Spleen (tissue), 11 donors: ENCODE data around the gene GRAMD2B. TPM values are rescaled to one million over a fixed set of nuclear protein-coding genes. Genes with fewer than 3 reads are reported as not detected.

ENCODE experiments used
- DNase-seq: peaks from one replicate; pipeline ENCODE4 v3.0.0-alpha.2; 2020
- H3K27ac ChIP-seq, 8 donors: fragments of 200-600 bp; sonication (generic) in 7 of 8; 1 replicate in 4 of 8; 2 replicates in 4 of 8; pipeline versions ENCODE4 v1.5.0 to v1.8.0; 2016 to 2021; ENCODE audit warnings: inconsistent platforms in 4 of 8, mild to moderate bottlenecking in 4 of 8, moderate library complexity in 1 of 8
- H3K27me3 ChIP-seq, 7 donors: fragments of 200-600 bp; sonication (generic) in 6 of 7; replicated peaks in 1 of 7; 1 replicate in 4 of 7; 2 replicates in 3 of 7; pipeline versions ENCODE4 v1.5.0 to v1.8.0; 2016 to 2021; ENCODE audit warnings: inconsistent platforms in 3 of 7, mild to moderate bottlenecking in 1 of 7
- H3K36me3 ChIP-seq, 6 donors: fragments of 200-600 bp; sonication (generic) in 5 of 6; 1 replicate in 4 of 6; 2 replicates in 2 of 6; pipeline versions ENCODE4 v1.5.0 to v1.8.0; 2016 to 2021; ENCODE audit warnings: inconsistent platforms in 2 of 6
- H3K4me1 ChIP-seq, 6 donors: fragments of 200-600 bp; sonication (generic) in 5 of 6; 1 replicate in 3 of 6; 2 replicates in 3 of 6; pipeline versions ENCODE4 v1.5.0 to v1.8.0; 2016 to 2021; ENCODE audit warnings: inconsistent platforms in 3 of 6
- H3K4me3 ChIP-seq, 8 donors: fragments of 200-600 bp; sonication (generic) in 7 of 8; 1 replicate in 4 of 8; 2 replicates in 4 of 8; pipeline versions ENCODE4 v1.5.0 to v1.8.0; 2016 to 2021; ENCODE audit warnings: inconsistent platforms in 4 of 8, mild to moderate bottlenecking in 4 of 8, moderate library complexity in 2 of 8
- H3K9me3 ChIP-seq, 8 donors: fragments of 200-600 bp; sonication (generic) in 7 of 8; 1 replicate in 4 of 8; 2 replicates in 4 of 8; pipeline versions ENCODE4 v1.5.0 to v1.8.0; 2016 to 2021; ENCODE audit warnings: inconsistent platforms in 4 of 8
- POLR2A ChIP-seq, 3 donors: fragments of 450-650 bp; IDR thresholded peaks; one replicate each; pipeline ENCODE4 v1.5.1; 2017; ENCODE audit warnings: antibody characterized with exemption in 3 of 3, mild to moderate bottlenecking in 1 of 3
- POLR2AphosphoS5 ChIP-seq, 3 donors: sonication (generic); formaldehyde crosslinking; IDR thresholded peaks; one replicate each; pipeline ENCODE4 v1.5.1; 2017; ENCODE audit warnings: antibody characterized with exemption in 3 of 3
- WGBS, 5 donors: extraction: QIAGEN DNeasy Blood & Tissue Kit in 3 of 5; methylation state at CpG; one replicate each; pipeline versions ENCODE4 v1.1.5 to v1.1.7; 2013 to 2018; 5-methylcytosine and 5-hydroxymethylcytosine counted together
- intact Hi-C: fragments of 100-400 bp; cut with DNase I; formaldehyde crosslinking; loops from one replicate; pipeline ENCODE4 v1.15.0; 2023; ENCODE audit warnings: low total_unique reads
- polyA plus RNA-seq, 3 donors: library from polyadenylated mRNA; stranded (reverse); fragments of 200-250 nt; gene quantifications; one replicate each; pipeline ENCODE4 v1.2.1, GENCODE V29; 2013
- total RNA-seq, 7 donors: library from RNA; depleted of rRNA in 3 of 7; stranded (reverse); fragments of >200 nt in 3 of 7; fragmentation: NEBNext Ultra II Directional in 4 of 7; extraction: Animal tissue kit (Norgen Biotek cat#: 25700) in 4 of 7; gene quantifications; one replicate each; pipeline versions ENCODE4 v1.1.0 to v1.2.1, GENCODE V29; 2016 to 2021
- TF ChIP-seq, protein P1 (sequence below), 11 experiments: fragments of 200-600 bp in 7 of 11; fragments of 450-650 bp in 4 of 11; sonication (generic) in 4 of 11; IDR thresholded peaks in 8 of 11; conservative IDR thresholded peaks in 3 of 11; 1 replicate in 7 of 11; 2 replicates in 4 of 11; pipeline versions ENCODE4 v1.4.0 to v1.8.0; 2016 to 2021; ENCODE audit warnings: antibody characterized with exemption in 11 of 11, inconsistent platforms in 4 of 11, mild to moderate bottlenecking in 1 of 11
- donor health status: healthy with polysubstance abuse.
- donor health status: DM: no; HTN: no; CAD: no; lungs with moderate emphysema.
- donor health status: DM: no; HTN: no; CAD: no.
- donor health status: Bipolar disorder and iron deficiency.
- donor health status: healthy.
- donor health status: DM: no; HTN: no; CAD: no.
- donor health status: DM: yes; HTN: yes; CAD: no.

The GRAMD2B gene
- total and polyA plus RNA-seq, 10 donors = 3.0 to 28.7 (median 10.9) TPM

DNA sequence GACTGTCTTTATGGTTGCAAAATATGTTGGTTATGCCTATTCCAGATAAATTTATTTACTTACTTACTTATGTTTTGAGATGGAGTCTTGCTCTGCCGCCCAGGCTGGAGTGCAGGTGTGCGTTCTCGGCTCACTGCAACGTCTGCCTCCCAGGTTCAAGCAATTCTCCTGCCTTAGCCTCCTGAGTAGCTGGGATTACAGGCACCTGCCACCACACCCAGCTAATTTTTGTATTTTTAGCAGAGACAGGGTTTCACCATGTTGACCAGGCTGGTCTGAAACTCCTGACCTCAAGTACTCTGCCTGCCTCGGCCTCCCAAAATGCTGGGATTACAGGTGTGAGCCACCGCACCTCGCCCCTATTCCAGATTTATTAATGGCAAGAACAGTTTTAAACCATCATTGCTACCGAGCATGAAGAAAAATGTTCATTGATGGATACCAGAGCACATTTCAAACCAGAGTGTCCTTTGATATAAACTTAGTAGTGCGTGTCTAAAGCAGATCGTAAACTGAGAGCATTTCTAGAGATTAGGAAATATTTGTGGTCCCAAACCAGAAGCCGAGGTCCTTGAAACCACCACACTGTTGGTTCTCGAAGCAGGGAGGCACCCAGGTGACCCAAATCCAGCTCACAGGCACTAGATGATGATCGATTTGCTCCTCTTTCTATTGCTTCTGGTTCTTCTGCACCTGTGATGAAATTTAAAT lies 85.2 kb downstream of the GRAMD2B start:
- Histone ChIP-seq H3K27me3 (no peaks in the 10 kb centered on the region), H3K4me1 (peaks cover 0 to 30% (median 13%) of the 10 kb centered on the region in 6 donors), H3K27ac (peak overlapping the region in 6 of 8 donors; percentile 48 to 85 (median 72)), H3K36me3 (no peaks in the 10 kb centered on the region), H3K4me3 (peak overlapping the region in 1 of 8 donors; percentile 44), H3K9me3 (no peaks in the 10 kb centered on the region)
- no peak for TF ChIP-seq POLR2A (IDR thresholded peaks at IDR 0.05)
- TF ChIP-seq, protein P1, sequence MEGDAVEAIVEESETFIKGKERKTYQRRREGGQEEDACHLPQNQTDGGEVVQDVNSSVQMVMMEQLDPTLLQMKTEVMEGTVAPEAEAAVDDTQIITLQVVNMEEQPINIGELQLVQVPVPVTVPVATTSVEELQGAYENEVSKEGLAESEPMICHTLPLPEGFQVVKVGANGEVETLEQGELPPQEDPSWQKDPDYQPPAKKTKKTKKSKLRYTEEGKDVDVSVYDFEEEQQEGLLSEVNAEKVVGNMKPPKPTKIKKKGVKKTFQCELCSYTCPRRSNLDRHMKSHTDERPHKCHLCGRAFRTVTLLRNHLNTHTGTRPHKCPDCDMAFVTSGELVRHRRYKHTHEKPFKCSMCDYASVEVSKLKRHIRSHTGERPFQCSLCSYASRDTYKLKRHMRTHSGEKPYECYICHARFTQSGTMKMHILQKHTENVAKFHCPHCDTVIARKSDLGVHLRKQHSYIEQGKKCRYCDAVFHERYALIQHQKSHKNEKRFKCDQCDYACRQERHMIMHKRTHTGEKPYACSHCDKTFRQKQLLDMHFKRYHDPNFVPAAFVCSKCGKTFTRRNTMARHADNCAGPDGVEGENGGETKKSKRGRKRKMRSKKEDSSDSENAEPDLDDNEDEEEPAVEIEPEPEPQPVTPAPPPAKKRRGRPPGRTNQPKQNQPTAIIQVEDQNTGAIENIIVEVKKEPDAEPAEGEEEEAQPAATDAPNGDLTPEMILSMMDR (IDR thresholded peaks at IDR 0.05 in 8 of 11, conservative IDR thresholded peaks at IDR 0.05 in 3 of 11) = no peak
- no peak for TF ChIP-seq POLR2AphosphoS5 (IDR thresholded peaks at IDR 0.05)
- intact Hi-C loops = no loop called here
- DNase-seq = no peak
- WGBS, 5 donors = 79 to 86% (median 82%) methylated on average over 13 of the region's 13 CpGs

DNA sequence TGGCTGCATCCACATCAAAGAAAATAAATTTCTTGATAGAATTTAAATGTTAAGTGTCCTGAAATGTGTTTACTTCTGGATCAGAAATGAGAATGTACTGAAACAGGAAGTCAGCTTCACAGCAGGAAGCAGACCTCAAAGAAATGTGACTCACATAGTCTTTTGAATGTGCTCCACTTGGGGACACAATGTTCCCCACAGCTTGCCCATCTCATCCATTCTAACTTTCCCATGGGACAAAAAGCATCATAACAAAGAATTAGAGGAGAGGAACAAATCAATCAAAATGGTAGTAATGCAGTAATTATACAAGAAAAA lies 85.7 kb downstream of the GRAMD2B start:
- Histone ChIP-seq H3K9me3 (no peaks in the 10 kb centered on the region), H3K4me1 (peaks cover 0 to 30% (median 12%) of the 10 kb centered on the region in 6 donors), H3K4me3 (peak overlapping the region in 1 of 8 donors; percentile 44), H3K27me3 (no peaks in the 10 kb centered on the region), H3K36me3 (no peaks in the 10 kb centered on the region), H3K27ac (peak overlapping the region in 7 of 8 donors; percentile 17 to 85 (median 67))
- intact Hi-C loops = no loop called here
- TF ChIP-seq POLR2AphosphoS5 (IDR thresholded peaks at IDR 0.05) = peak in 1 of 3 donors; percentile 82
- TF ChIP-seq, protein P1 (IDR thresholded peaks at IDR 0.05 in 8 of 11, conservative IDR thresholded peaks at IDR 0.05 in 3 of 11) = no peak
- DNase-seq = no peak

DNA sequence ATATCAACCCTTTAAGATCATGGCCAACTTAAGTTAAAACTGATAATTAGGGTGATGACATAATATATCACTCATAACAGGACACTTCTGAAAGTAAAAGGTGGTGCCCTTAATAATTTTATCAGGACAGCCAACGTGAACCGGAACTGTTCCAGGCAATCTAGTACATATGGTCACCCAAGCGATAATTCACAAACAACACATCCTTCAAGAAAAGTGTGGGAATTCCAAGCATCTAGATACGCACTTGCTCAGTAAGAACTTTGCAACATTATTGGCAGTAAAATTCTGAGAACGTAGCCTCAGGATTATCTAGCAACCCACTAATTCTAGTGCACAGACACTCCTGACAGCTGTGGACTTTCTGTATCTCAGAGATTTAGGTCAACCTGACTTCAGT lies 86.1 kb downstream of the GRAMD2B start:
- intact Hi-C loops = no loop called here
- Histone ChIP-seq H3K27me3 (no peaks in the 10 kb centered on the region), H3K9me3 (no peaks in the 10 kb centered on the region), H3K27ac (peak overlapping the region; percentile 17 to 85 (median 60)), H3K4me3 (no peak overlapping the region), H3K36me3 (no peaks in the 10 kb centered on the region), H3K4me1 (peaks cover 0 to 30% (median 10%) of the 10 kb centered on the region in 6 donors)
- WGBS, 5 donors = 91 to 97% (median 94%) methylated on average over 5 of the region's 5 CpGs
- no peak for DNase-seq
- TF ChIP-seq POLR2AphosphoS5 (IDR thresholded peaks at IDR 0.05) = no peak
- TF ChIP-seq, protein P1 (IDR thresholded peaks at IDR 0.05 in 8 of 11, conservative IDR thresholded peaks at IDR 0.05 in 3 of 11) = no peak
- TF ChIP-seq POLR2A (IDR thresholded peaks at IDR 0.05) = no peak

DNA sequence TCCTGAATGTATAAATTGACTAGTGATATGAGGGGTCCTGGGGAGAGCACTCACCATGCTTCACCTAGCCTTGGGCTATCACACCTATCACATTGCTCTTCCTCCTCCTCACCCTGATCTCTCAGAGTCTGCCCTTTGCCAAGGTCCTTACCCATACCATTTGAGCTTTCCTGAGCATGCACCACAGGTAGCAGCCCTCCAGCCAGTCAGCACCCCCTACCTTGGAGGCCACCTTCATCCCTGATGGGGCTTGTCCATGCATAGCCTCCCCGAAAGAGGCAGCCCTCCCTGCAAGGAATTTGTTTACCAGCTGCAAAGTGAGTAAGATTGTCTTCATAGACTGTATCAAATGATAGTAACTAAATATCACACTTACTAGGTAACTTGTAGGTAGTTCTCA lies 88.8 kb downstream of the GRAMD2B start:
- no peak for DNase-seq
- no peaks in the 10 kb centered on the region for H3K9me3 ChIP-seq
- TF ChIP-seq POLR2AphosphoS5 (IDR thresholded peaks at IDR 0.05) (no peak), POLR2A (IDR thresholded peaks at IDR 0.05) (no peak)
- TF ChIP-seq, protein P1 (IDR thresholded peaks at IDR 0.05 in 8 of 11, conservative IDR thresholded peaks at IDR 0.05 in 3 of 11) = no peak
- H3K27ac ChIP-seq = peak overlapping the region in 1 of 8 donors; percentile 77
- intact Hi-C loops = no loop called here
- WGBS, 5 donors = 94 to 100% (median 97%) methylated on average over 1 of the region's 1 CpG
- no peaks in the 10 kb centered on the region for H3K27me3 ChIP-seq
- peaks cover 0 to 30% (median 10%) of the 10 kb centered on the region in 6 donors for H3K4me1 ChIP-seq
- H3K4me3 ChIP-seq = no peak overlapping the region
- H3K36me3 ChIP-seq = no peaks in the 10 kb centered on the region
